NCI-H526 treated with DMSO at 0.1 percent for 48 hours (cell line): ENCODE measurements around the gene PDLIM4.

Experiments used
- DNase-seq: peaks from one replicate; lab custom pipeline; 2025; lab: John Stamatoyannopoulos, UW

PDLIM4 gene

DNA sequence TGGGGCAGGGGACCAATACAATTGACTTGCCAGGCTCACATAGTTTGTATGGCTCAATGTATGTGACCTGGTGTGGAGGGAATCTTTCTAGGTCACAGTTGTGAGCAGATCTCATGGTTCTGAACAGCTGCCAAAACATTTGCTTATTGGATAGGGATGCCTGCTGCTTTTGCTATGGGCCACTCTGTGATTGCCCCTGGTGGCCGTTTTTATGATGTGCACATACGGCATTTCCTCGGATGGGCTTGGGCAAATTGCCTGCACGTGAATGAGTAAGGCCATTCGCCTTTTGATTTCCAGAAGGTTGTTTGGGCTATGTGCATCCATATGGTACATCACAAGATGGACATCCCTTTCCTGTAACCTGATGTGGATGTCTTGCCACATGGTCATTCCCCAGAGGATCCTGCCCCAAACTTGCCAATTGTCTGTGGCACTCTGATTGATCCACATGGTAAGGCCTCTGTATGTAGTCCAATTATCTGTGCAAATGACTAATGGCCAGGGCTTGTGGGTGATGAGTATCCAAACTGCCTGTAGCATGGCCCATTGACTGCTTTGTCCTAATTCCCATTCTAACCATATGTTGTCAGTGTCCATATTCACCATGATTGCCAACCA is 26.0 kb downstream of the PDLIM4 start:
- no peak for DNase-seq

DNA sequence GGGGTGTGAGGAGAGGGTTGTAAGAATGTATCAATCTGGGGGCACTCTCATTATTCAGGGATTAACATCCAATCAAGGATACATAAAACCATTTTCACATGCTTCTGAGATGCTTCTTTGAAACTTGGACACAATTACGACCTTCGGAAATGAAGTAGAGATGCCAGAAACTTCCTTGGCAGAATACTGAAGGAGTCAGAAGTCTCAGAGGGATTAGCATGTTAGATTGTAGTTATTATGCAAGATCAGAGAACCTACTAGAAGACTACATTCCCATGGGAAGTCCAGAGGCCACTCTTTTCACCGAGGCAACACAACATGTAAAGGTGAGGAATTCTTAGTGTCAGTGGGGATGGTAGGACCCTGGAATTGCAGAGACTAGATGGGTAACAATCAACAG is 31.6 kb downstream of the PDLIM4 start:
- no peak for DNase-seq

DNA sequence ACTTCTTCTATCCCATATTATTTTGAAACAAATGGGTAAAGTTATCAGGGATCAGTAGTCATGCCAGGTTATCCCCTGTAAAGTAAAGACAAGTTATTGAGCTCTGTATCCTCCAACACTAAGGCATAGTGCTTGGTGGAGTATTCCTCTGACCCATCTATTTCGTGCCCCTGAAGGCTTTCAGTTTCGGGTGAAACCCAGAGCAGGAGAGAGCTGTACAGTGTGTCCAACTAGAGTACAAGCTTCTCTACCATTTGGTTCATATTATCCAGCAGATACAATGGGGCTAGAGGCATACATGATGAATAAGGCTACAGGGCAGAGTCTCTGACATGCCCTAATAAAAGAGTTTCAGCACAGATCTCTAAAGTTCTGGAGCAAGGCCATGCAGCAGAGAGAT is 33.5 kb downstream of the PDLIM4 start:
- no peak for DNase-seq

DNA sequence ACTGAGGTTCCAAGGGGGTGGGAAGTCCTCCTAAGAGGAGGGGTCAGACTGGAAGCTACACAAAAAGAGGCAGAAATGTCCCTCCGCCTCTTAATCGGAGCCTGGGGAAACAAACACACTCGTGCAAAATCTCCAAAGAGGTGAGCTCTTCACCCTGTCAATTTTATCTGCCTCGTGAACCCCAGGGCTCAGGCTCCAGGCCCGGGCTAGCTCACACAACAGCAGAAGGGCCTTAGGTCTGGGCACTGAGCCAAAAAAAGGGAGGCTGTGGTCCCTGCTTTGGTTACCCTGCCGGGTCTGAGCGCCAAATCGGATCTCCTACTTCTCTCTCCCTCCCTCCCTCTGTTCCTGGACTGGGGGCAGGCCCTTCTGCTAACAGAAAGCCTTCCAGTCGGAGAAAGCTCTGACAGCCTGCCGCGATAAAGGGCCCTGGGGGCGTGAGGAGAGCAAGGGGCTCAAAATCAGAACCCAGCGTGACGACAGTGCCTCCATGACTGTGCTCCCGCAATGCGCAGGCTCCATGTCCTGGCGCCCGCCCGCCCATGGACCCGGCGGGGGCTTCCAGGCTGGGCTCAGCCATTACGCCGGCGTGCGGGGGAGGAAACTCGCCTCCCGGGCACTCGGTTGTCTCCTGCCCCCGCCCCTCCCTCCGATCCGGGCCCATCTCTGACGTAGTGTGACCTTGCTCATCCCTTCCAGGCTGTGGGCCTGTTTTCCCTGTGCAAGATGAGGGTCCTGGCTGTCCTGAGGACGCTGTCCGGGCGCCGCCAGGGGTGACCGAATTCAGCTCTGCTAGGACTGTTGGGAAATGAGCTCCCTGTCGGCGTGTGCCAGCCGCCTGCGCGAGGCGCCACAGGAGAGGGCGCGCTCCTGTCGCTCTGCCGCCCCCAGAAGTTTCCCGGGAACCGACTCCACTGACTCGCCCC is 35.8 kb downstream of the PDLIM4 start:
- DNase-seq: peak; percentile 40

DNA sequence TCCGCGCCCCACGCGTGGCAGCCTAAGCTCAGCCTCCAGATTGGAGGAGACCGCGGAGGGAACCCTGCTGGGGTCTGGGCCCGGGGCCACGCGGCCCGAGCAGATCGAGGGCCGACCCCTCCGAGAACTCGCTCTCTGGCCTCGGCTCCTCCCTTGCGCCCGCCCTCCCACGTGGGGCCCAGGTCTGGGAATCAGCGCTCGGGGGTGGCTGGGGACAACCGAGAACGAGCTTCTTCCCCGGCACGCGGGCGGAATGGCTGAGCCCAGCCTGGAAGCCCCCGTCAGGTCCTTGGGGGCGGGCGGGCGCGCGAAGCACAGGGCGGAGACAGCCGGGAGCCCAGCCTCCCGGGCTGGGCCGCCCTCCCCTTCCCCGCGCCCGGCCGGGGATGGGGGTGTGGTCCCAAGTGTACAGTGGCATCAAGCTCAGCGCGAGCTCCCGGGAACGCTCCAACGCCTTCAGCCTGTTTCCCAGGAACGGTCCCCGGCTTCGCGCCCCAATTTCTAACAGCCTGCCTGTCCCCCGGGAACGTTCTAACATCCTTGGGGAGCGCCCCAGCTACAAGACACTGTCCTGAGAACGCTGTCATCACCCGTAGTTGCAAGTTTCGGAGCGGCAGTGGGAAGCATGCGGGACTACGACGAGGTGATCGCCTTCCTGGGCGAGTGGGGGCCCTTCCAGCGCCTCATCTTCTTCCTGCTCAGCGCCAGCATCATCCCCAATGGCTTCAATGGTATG is 36.7 kb downstream of the PDLIM4 start, which contains the start of gene SLC22A4:
SLC22A4 (plus strand) TSS at position 403 of the 736 bp plus-strand sequence; CDS start at position 626, 223 bp downstream.
- peak; percentile 61 for DNase-seq

DNA sequence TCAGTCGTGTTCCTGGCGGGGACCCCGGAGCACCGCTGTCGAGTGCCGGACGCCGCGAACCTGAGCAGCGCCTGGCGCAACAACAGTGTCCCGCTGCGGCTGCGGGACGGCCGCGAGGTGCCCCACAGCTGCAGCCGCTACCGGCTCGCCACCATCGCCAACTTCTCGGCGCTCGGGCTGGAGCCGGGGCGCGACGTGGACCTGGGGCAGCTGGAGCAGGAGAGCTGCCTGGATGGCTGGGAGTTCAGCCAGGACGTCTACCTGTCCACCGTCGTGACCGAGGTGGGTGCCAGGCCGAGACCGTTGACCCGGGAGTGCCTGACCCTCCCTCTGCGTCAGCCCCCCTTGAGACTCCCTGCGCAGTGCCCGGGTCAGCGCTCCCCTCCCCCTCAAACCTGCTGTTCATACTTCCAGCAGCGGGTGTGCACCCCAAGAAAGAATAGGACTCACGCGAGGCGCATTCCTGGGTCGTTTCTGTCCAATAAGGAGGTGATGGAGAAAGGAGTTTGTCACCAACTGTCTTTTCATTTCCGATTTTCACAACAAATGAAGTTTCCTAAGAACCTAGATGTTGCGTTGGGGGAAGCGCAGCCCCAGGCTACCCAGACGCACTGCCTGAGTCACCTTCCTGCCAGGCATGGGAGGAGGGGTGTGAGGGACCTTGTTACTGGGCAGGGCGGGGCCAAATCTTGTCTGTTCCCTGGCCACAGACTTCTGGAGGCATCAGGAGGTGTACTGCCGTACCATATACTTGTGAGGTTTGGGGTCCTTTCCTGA is 37.4 kb downstream of the PDLIM4 start:
- no peak for DNase-seq

DNA sequence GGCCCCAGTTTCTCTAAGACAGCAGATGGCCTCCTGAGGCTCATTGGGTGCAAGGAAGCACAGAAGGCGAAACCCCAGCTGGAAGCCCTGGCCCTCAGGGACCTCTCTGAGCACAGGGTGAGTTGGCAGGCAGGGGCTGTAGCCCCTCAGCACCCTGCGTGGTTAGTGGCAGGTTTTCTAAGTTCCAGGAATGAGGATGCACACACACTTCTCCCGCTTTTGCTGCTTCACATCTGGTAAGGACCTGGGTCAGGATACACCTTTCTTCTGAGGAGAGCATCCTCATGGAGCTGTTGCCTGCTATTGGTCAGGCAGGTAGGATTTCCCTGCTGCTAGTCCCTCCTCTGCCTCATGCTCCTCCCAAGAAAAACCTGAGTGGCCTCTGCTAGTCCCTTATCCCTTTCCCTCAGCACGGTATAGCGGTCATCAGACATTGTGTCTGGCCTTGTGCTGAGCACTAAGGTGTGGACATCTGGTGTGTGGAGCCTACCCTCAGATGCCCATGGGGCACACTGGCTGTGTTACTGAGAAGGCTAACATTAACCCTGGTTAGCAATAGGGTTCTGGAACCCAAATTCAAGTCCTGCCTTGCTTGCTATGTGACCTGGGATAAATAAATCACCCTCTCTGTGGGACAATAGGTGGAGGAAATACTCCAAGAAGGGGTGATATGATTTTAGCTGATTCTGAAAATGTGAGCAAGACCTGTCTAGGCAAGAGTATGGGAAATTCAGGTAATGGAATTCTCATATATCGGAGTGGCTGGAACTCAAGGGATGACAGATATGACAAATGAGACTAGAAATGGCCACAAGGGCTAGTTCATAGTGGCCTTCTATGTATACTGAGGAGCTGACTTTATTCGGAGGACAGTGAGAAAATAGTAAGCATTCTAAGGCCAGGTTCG is 38.3 kb downstream of the PDLIM4 start:
- DNase-seq: no peak

DNA sequence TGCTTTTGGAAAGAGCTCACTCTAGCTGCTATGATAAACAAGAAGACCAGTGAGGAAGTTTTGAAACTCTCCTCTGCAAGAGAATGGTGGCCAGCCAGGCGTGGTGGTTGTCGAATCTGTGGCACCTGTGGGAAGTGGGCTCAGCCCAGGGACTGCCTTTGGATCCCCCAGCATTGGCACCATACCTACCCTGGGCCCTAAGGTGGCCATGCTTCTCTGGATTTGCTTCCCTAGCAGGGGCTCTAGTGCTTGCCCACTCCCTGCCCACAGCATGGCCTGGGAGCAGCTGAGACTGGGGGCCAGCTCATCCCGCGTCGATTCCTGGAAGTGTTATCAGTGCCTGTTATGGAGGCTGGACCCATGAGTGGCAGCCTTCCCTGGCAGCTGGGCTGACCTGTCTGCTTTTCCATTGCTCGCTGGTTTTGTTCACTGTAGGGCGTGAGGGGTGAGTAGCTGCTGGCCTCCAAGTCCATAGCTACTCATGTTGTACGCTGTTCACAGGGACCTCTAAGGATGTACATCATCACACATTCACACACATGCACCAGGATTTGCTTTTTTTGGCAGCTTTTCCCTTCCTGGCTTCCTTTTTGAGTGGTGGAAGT is 39.0 kb downstream of the PDLIM4 start:
- no peak for DNase-seq

DNA sequence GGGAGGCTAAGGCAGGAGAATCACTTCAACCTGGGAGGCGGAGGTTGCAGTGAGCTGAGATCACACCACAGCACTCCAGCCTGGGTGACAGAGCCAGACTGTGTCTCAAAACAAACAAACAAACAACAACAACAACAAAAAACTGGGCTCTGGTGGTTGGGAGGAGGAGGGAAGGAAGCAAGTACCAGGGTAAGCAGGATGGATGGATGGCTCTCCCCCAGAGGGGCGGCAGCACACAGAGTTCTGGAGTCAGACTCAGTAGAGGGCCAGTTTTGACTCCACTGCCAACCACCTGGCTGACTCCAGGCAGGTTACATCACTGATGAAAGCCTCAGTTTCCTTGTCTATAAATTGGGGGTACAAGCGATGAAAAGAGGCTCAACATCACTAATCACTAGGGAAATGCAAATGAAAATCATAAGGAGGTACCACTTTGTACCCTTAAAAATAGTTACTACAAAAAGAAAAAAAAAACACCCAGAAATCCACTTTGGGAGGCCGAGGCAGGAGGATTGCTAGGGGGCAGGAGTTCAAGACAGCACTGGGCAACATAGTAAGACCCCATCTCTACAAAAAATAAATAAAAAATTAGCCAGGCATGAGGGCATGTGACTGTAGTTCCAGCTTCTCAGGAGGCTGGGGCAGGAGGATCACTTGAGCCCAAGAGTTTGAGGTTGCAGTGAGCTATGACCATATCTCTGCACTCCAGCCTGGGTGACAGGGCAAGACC is 39.9 kb downstream of the PDLIM4 start:
- DNase-seq: no peak

DNA sequence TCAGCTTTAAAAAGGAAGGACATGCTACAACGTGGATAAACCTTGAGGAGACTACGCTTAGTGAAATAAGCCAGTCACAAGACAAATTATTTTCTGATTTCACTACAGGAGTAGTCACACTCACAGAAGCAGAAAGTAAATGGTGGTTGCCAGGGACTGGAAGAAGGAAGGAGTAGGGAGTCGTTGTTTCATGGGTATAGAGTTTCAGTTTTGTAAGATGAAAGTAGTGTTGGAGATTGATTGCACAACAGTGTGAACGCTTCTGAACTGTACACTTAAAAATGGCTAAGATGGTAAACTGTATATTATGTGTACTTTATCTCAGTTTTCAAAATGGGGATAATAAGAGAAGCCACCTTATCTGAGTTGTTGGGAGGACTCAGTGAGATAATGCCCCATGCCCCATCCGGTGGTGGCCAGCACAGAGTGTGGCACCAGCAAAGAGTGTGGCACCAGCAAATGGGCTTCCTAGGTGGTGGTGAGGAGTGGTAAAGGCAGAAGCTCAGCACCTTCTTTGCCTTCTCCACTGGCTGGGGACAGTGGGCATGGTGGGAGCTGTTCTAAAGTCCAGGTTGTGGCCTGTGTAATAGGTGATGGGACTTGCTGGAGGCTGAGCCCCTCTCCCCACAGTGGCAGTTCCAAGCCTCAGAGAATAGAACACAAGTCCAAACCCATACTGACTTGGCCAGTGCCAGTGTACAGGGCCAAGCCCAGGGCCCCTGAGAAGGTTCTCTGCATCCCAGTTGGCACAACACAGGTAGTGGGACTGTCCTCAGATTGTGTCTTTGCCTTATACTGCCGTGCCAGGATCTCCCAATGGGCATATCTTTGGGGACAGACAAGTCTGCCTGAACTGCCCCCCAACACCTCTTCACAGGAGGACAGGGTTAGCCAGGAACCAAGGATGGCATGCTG is 41.1 kb downstream of the PDLIM4 start:
- DNase-seq: no peak

DNA sequence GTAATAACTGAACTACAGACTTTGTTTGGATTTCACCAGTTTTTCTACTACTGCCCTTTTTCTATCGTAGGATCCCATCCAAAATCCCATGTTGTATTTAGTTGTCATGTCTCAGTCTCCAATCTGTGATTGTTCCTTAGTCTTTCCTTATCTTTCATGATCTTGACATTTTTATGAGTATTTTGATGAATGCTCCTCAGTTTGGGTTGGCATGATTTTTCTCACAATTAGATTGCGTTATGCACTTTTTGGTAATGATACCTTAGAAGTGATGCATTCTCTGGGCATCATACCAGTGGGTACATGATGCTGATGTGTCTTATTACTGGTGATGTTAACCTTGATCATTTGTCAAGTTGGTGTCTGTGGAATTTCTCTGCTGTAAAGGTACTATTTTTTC is 42.4 kb downstream of the PDLIM4 start:
- no peak for DNase-seq

DNA sequence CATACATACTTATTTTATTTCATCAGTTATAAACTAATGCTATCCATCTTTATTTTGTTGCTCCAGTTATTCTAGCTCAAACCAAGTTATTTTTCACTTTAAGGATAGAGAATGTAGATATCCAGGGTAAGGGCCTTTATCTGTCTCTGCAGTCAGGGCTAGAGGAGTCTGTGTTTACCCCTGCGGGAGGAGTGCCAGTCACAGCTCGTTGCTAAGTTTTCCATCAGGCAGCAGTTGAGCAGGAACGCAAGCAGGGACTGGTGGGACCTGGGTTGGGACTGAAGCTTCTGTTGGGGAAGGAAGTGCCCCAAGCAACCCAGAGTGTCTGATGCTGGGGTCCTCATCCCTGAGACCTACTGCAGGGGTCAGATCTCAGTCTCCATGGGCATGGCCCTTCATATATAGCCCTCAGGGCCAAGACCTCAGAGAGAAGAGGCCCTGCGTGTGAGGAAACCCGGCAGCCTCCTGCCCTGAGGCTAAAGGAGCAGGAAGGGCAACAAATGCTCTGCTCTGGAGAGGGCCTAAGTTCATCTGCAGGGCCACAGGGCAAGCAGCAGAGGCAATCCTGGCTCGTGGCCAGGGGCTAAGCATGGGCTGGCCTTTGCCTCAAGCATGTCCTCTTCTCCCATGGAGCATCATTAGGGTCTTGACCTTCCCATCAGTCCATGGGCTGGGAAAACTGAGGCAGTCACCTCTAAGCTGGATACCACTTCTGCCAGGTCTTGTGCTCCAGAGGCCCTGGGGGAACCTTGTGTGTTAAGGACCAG is 43.3 kb downstream of the PDLIM4 start:
- DNase-seq: no peak

DNA sequence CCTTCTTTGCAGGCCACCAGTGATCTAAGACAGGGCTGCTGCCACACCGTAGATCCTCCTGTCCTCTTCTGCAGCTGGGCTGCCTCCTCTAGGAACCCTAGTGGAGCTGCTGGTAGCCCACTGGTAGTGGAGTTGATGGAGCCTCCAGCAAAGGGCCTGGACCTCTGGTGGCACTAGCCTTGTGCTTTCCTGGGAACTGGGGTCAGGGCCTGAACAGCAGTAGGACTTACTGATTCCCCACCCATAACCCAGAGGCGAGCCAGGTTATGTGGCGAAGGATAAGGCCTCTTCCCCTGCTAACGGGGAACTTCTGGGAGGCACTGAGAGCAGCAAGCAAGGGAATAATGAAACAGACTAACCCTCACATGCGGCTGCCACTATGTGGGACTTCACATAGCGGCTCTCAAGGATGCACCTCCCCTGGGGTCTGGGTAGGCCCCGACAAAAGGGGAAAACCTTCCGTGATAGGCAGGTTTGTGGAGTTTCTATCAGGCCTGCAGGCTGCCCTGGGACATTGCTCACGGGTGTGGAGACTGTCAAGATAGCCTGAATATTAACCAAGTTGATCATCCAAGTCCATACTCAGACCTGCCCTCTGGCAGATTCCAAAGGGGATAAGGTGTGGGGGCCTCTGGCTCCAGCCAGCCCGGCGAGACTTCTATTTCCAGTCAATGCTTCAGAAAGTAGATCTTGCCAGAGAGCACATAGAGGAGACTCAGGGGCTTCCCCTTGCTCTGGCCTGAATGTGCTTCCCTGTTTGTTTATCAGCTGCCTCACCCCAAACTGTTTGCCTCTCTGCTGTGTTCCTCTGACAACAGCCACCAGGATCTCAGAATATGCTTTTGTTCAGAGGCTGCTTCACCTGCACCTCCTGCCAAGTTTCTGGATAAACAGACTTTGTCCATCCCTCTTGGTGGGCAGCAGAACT is 44.1 kb downstream of the PDLIM4 start:
- no peak for DNase-seq

DNA sequence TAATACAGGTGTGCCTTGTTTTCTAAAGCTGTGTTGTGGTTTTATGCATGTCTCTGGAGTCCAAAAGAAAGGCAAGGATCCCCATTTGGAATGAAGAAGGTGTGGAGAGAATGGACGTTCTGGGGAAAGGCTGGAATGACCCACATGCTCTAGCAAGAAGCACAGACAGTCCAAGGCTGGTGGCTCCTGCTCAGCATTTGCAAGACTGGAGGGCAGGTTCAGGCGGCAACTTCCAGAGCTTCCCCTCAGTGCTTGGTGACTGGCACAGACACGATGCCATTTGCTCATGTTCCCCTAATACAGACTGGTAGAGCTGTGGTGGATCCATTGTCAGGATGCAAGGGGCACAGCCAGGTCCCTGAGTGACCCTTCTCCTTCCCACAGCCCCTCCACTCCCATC is 44.9 kb downstream of the PDLIM4 start:
- no peak for DNase-seq

DNA sequence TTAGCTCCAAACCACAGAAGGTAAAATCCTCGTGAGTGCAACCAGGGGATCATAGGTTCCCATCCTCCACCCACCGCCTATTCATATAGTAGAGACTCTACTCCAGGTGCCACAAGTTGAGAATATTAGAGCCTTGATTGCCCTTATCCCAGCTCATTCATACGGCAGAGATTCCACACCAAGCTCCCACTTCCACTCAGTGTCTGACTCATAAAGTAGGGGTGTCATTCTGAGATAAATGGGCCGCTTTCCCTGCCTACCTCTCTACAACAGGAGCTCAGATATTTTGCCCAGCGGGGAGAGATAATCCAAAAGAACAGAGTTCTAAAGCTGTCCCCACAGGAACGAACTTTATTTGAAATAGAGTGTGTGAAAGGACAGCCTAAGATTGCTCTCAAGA is 46.1 kb downstream of the PDLIM4 start:
- no peak for DNase-seq

DNA sequence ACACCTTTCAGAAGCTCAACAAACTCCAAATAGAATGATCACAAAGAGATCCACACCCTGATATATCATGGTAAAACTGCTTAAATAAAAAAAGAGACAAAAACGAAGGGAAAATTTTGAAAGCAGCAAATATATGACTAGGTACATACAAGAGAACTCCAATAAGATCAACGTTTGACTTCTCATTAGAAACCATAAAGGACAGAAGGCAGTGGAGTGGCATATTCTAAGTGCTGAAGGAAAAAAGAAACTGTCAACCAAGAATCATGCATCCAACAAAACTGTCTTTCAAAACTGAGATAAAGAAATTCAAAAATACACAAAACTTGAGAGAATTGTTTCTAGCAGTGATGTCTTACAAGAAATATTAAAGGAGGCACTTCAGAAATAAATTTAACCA is 47.9 kb downstream of the PDLIM4 start:
- no peak for DNase-seq

DNA sequence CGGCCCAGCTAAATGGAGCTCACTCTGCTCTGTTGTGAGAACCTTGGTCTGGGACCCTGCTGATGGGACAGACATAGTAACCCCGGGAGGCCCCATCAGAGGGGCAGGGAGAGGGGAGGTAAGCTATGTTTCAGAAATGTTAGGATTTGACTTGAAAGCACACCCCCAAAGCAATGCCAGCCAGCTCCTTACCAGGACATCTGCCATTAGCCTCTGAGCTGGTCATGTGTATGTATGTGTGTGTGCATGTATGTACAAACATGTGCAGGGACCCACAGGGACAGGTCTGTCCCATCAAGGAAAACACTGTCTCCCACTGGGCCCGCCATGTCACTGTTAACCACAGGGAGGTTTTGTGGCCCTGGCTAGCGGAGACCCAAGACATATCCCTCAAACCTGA is 51.2 kb downstream of the PDLIM4 start:
- no peak for DNase-seq
